ENCODE measurements around the gene GTF2IRD1. TPM values are rescaled to one million over a fixed set of nuclear protein-coding genes. Genes with fewer than 3 reads are reported as not detected.
"Not testable (repeated sequence)": the region's sequence is repeated elsewhere in the genome, so short reads cannot be mapped to it uniquely, and the experiment has no call there.

GTF2IRD1 gene
- total RNA-seq, 2 experiments from 2014 or later: 0.94 to 1.3 TPM

DNA sequence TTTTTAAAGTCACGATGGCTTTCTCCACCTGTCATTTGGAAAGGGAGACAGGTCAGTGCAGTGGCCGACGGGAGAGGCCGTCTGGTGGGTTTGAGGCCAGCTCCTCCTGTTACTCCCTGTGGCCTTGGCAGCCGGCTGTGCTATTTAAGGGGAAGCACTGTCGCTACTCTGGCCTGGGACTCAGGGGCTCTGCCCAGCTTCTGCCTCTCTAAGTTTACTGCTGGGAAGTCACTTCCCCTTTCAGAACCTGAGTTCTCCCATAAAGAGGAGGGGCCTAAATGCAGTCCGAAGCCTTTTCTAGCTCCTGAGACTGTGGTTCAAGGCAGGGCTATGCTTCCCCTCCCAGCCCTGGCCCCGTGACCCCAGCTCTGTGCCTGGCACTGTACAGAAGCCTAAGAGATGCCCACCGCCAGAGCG lies 99.9 kb downstream of the GTF2IRD1 start:
- CTCF ChIA-PET: interaction anchor here (1.3 to 3.7 kb wide), 2 partner anchors 12 to 22 kb away, joined by 4 to 18 read pairs; no protein-coding TSS in a partner anchor
- DNase-seq; H3K36me3 Mint-ChIP-seq (ENCODE audit: low read depth); POLR2A ChIA-PET; H3K9me3 Mint-ChIP-seq; H3K27me3 Mint-ChIP-seq; H3K27ac Mint-ChIP-seq; H3K4me3 Mint-ChIP-seq; H3K4me1 Mint-ChIP-seq: not testable (repeated sequence)

- H3K27ac Mint-ChIP-seq: no peak overlapping the region
- ChIA-PET CTCF (interaction anchor here (1.3 to 3.7 kb wide), 2 partner anchors 11 to 22 kb away, joined by 4 to 18 read pairs; no protein-coding TSS in a partner anchor), POLR2A (no interaction called here)
- no peaks in the 10 kb centered on the region for H3K27me3 Mint-ChIP-seq
- no peak for DNase-seq
- H3K36me3 Mint-ChIP-seq (ENCODE audit: low read depth): no peaks in the 10 kb centered on the region
- no peaks in the 10 kb centered on the region for H3K9me3 Mint-ChIP-seq
- no peak overlapping the region for H3K4me3 Mint-ChIP-seq
- H3K4me1 Mint-ChIP-seq: no peaks in the 10 kb centered on the region
These were observed 100.5 kb downstream of the GTF2IRD1 start for GRCh38 chr7:74554178-74554577.

- Mint-ChIP-seq H3K27ac (no peak overlapping the region), H3K27me3 (no peaks in the 10 kb centered on the region), H3K4me3 (no peak overlapping the region), H3K4me1 (no peaks in the 10 kb centered on the region), H3K36me3 (ENCODE audit: low read depth) (no peaks in the 10 kb centered on the region), H3K9me3 (no peaks in the 10 kb centered on the region)
- DNase-seq: no peak
- ChIA-PET CTCF (interaction anchor here (0.5 kb wide), 1 partner anchor 625 kb away, joined by 4 read pairs; no protein-coding TSS in a partner anchor), POLR2A (no interaction called here)
These were observed 106.5 kb downstream of the GTF2IRD1 start for GRCh38 chr7:74560086-74560719.

DNA sequence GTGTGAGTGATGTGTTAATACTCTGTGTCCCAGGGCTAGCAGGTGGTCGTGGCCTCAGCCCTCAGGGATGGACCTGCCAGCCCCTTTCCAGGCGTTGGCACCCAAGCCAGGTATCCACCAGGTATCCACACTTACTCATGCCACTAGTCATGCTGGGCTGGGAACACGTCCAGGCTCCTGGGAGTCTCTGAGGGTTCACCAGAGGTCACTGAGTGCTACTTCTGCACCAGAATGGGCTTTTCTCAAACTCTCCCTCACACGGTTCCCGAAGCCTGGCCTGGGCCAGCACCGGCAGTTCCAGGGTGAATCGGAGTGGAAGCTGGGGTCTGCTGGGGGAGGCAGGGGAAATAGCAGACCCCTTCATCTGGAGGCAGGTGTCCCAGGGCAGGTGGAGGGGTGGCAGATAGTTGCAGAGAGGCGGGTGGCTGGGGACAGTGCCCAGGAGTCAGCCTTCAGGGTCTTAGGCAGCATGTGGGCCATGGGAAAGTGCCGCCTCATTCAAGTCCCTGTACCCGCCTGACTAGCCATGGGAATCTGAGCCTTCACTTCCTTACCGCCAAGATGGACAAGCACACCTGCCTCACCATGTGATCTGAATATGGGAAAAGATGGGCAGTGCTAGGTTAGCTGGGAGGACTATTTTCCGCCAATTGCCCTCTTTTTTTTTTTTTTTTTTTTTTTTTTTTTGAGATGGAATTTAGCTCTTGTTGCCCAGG lies 108.3 kb downstream of the GTF2IRD1 start:
- DNase-seq: no peak
- Mint-ChIP-seq H3K36me3 (ENCODE audit: low read depth) (no peaks in the 10 kb centered on the region), H3K4me1 (no peaks in the 10 kb centered on the region), H3K27ac (peak overlapping the region; percentile 50), H3K9me3 (no peaks in the 10 kb centered on the region), H3K4me3 (no peak overlapping the region), H3K27me3 (no peaks in the 10 kb centered on the region)
- ChIA-PET POLR2A (no interaction called here), CTCF (interaction anchor here (0.6 to 0.8 kb wide), 2 partner anchors 74 to 740 kb away, joined by 3 to 4 read pairs; no protein-coding TSS in a partner anchor)

GRCh38 chr7:74563639-74564038 lies 109.9 kb downstream of the GTF2IRD1 start:
- CTCF ChIA-PET; H3K4me1 Mint-ChIP-seq; H3K9me3 Mint-ChIP-seq; H3K36me3 Mint-ChIP-seq (ENCODE audit: low read depth); DNase-seq; H3K27ac Mint-ChIP-seq; H3K27me3 Mint-ChIP-seq; H3K4me3 Mint-ChIP-seq; POLR2A ChIA-PET: not testable (repeated sequence)

GRCh38 chr7:74567318-74567668 lies 113.6 kb downstream of the GTF2IRD1 start:
- H3K4me1 Mint-ChIP-seq: peaks cover 16% of the 10 kb centered on the region
- POLR2A ChIA-PET: no interaction called here
- H3K9me3 Mint-ChIP-seq: no peaks in the 10 kb centered on the region
- DNase-seq: no peak
- no peak overlapping the region for H3K4me3 Mint-ChIP-seq
- peak overlapping the region; percentile 31 for H3K27ac Mint-ChIP-seq
- CTCF ChIA-PET: interaction anchor here (1.0 to 3.4 kb wide), 10 partner anchors 9 to 976 kb away, joined by 3 to 18 read pairs (median 3); no protein-coding TSS in a partner anchor
- no peaks in the 10 kb centered on the region for H3K36me3 Mint-ChIP-seq (ENCODE audit: low read depth)
- H3K27me3 Mint-ChIP-seq: no peaks in the 10 kb centered on the region

DNA sequence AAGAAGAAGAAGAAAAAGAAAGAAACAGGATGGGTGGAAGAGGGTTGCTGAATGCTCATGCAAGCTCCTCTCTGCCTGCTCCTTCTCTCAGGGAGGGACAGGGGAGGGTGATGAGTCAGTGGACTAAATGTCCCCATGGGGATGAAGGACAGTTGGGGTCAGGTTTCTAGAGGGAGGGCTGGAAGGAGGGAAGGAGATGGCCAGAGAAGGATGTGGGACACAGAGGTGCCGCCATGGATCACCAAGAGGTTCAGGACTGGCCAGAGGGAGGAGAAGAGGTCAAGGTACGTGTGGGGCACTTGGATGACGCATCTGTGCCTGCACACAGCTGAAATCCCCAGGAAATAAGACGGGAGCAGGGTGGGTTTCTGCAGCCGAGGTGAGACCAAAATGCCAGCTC lies 115.0 kb downstream of the GTF2IRD1 start:
- H3K9me3 Mint-ChIP-seq: no peaks in the 10 kb centered on the region
- H3K4me1 Mint-ChIP-seq: peaks cover 16% of the 10 kb centered on the region
- no peak for DNase-seq
- POLR2A ChIA-PET: interaction anchor here (0.7 kb wide), 1 partner anchor 496 kb away, joined by 4 read pairs; no protein-coding TSS in a partner anchor
- CTCF ChIA-PET: interaction anchor here (0.6 kb wide), 2 partner anchors 20 to 221 kb away, joined by 3 read pairs; no protein-coding TSS in a partner anchor
- no peak overlapping the region for H3K4me3 Mint-ChIP-seq
- no peaks in the 10 kb centered on the region for H3K27me3 Mint-ChIP-seq
- H3K36me3 Mint-ChIP-seq (ENCODE audit: low read depth): no peaks in the 10 kb centered on the region
- H3K27ac Mint-ChIP-seq: no peak overlapping the region

DNA sequence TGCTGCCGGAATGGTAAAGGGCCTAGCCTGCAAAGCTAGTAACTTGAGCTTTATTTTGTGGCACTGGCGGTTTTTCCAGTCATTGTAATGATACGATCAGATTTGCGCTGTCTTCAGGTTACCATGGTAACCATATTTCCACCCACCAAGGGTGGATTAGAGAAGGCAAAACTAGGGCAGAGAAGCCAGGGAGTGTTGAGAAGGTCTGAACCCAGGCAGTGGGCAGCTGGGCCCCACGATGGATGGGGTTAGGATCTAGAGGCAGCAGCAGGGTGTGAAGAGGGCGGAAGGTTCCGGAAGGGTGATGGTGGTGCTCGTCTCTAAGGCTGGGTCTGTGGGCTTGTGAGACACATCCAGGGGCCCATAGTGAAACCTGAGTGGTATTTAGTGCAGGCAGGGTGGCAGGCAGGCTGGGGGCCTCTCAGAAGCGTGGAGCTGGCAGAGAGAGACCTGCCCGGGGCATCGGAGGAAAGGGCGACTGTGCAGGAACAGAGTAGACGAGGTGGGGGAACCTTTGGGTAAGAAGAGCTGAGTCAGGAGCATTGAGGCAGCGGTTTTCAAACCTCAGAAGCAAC lies 115.9 kb downstream of the GTF2IRD1 start:
- DNase-seq: peak; percentile 36
- no peaks in the 10 kb centered on the region for H3K9me3 Mint-ChIP-seq
- H3K27ac Mint-ChIP-seq: peak overlapping the region; percentile 85
- H3K4me1 Mint-ChIP-seq: peaks cover 16% of the 10 kb centered on the region
- H3K4me3 Mint-ChIP-seq: no peak overlapping the region
- H3K36me3 Mint-ChIP-seq (ENCODE audit: low read depth): no peaks in the 10 kb centered on the region
- ChIA-PET CTCF (interaction anchor here (0.9 to 1.2 kb wide), 3 partner anchors 18 to 152 kb away, joined by 3 to 5 read pairs (median 4); no protein-coding TSS in a partner anchor), POLR2A (interaction anchor here (0.7 kb wide), 1 partner anchor 495 kb away, joined by 4 read pairs; no protein-coding TSS in a partner anchor)
- H3K27me3 Mint-ChIP-seq: no peaks in the 10 kb centered on the region

DNA sequence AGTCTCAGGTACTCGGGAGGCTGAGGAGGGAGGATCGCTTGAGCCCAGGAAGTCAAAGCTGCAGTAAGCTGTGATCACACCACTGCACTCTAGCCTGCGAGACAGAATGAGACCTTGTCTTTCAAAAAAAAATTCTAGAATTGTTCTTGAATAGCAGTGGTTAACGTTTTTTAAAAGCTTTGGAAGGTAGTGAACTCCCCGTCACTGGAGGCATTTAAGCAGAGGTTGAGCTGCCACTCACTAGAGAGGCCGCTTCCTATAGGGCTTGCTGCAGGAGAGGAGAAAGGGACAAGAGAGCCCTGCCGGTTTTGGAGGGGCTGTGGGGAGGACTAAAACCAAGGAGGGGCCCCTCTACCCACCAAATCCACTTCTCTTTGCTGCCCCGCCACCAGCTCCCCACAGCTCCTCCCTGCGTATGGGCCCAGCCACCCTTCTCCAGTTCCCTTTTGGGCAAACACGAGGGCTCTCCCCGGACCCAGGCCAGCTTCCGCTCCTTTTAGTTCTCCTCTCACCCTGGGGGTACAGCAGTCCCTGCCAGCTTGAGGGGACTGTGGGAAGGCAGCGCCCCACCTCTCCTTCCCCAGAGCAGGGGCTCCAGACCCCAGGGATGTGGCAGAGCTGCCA lies 116.9 kb downstream of the GTF2IRD1 start:
- Mint-ChIP-seq H3K9me3 (no peaks in the 10 kb centered on the region), H3K4me1 (peaks cover 16% of the 10 kb centered on the region), H3K4me3 (no peak overlapping the region), H3K27me3 (no peaks in the 10 kb centered on the region), H3K36me3 (ENCODE audit: low read depth) (no peaks in the 10 kb centered on the region), H3K27ac (no peak overlapping the region)
- ChIA-PET CTCF (interaction anchor here (0.7 to 1.3 kb wide), 4 partner anchors 11 to 170 kb away, joined by 3 to 5 read pairs (median 3); no protein-coding TSS in a partner anchor), POLR2A (no interaction called here)
- DNase-seq: no peak

DNA sequence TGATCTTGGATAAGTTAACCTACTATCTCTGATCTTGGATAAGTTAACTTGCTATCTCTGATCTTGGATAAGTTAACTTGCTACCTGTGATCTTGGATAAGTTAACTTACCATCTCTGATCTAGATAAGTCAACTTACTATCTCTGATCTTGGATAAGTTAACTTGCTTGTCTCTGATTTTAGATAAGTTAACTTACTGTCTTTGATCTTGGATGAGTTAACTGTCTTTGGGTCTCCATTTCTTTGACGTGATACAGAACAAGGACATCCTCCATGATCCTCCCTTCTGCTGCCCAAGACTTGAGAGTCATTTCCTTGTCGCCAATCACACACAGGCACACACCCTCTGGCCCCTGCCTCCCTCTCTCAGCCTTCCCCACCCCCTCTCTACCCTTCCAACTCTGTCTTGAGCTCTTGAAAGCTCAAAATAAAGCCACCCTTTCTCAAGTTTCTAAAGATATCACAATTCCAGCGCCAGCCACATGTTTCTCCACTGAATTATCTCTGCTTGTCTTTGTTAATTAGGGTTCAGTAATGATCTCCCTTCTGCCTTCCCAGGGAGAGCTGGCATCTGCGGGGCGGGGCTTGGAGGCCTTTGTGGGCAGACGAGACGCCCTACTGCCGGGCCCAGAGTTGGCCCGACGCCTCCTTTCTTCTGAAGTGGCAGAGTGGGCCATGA lies 118.7 kb downstream of the GTF2IRD1 start:
- no peak overlapping the region for H3K4me3 Mint-ChIP-seq
- H3K36me3 Mint-ChIP-seq (ENCODE audit: low read depth): no peaks in the 10 kb centered on the region
- peaks cover 16% of the 10 kb centered on the region for H3K4me1 Mint-ChIP-seq
- POLR2A ChIA-PET: no interaction called here
- no peak overlapping the region for H3K27ac Mint-ChIP-seq
- no peaks in the 10 kb centered on the region for H3K27me3 Mint-ChIP-seq
- no peak for DNase-seq
- CTCF ChIA-PET: interaction anchor here (0.5 to 1.2 kb wide), 6 partner anchors 8 to 144 kb away, joined by 3 to 4 read pairs (median 3); no protein-coding TSS in a partner anchor
- no peaks in the 10 kb centered on the region for H3K9me3 Mint-ChIP-seq

DNA sequence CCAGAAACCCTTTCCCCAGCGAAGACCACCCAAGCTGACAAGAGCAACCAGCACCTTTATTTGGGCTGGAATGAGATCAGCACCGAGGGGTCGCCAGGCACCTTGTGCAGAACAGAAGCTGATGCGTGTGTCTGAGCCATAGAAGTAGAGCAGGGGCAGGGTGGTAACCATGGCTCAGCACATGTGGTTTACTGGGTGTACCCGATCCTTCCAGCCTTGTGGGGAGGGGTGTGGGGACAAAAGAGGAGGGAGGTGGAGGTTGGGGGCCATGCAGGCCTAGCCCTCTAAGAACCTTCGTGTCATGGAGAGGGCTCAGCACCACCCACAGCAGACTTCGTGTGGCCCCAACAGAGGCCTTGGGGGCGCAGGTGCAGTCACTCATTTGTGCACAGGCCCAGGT lies 119.8 kb downstream of the GTF2IRD1 start:
- H3K27ac Mint-ChIP-seq: peak overlapping the region; percentile 37
- POLR2A ChIA-PET: no interaction called here
- H3K9me3 Mint-ChIP-seq: no peaks in the 10 kb centered on the region
- CTCF ChIA-PET: interaction anchor here (0.7 to 1.0 kb wide), 2 partner anchors 9 to 459 kb away, joined by 3 to 5 read pairs; no protein-coding TSS in a partner anchor
- no peaks in the 10 kb centered on the region for H3K36me3 Mint-ChIP-seq (ENCODE audit: low read depth)
- no peak overlapping the region for H3K4me3 Mint-ChIP-seq
- DNase-seq: no peak
- H3K4me1 Mint-ChIP-seq: peaks cover 14% of the 10 kb centered on the region
- H3K27me3 Mint-ChIP-seq: no peaks in the 10 kb centered on the region

GRCh38 chr7:74575083-74575784 lies 121.5 kb downstream of the GTF2IRD1 start:
- Mint-ChIP-seq H3K27ac (no peak overlapping the region), H3K9me3 (no peaks in the 10 kb centered on the region), H3K27me3 (no peaks in the 10 kb centered on the region), H3K4me3 (no peak overlapping the region), H3K36me3 (ENCODE audit: low read depth) (no peaks in the 10 kb centered on the region), H3K4me1 (no peaks in the 10 kb centered on the region)
- ChIA-PET CTCF (interaction anchor here (0.6 to 1.6 kb wide), 2 partner anchors 21 to 32 kb away, joined by 3 to 4 read pairs; no protein-coding TSS in a partner anchor), POLR2A (no interaction called here)
- no peak for DNase-seq
